ENCODE results near the gene ASMTL.
"Not testable (repeated sequence)": the region's sequence is repeated elsewhere in the genome, so short reads cannot be mapped to it uniquely, and the experiment has no call there.

The ASMTL gene

GRCh38 chrX:1477801-1478458 lies 25.2 kb upstream of the ASMTL start:
- Histone ChIP-seq H3K27ac (ENCODE audit: low read depth, low read length) (no peak overlapping the region), H3K9ac (ENCODE audit: low read length) (no peak overlapping the region), H3K4me3 (ENCODE audit: low read depth in 1 of 2, low read length in 2 of 2) (no peak overlapping the region), H3K4me1 (ENCODE audit: insufficient read depth, low read length) (no peaks in the 10 kb centered on the region), H3K36me3 (ENCODE audit: insufficient read depth, low read length) (no peaks in the 10 kb centered on the region), H3K27me3 (ENCODE audit: control insufficient read depth in 1 of 2, insufficient read depth in 2 of 2, low read length in 2 of 2) (no peaks in the 10 kb centered on the region), H3K9me3 (ENCODE audit: low read length) (peaks cover 3% of the 10 kb centered on the region)

- H3K4me3 ChIP-seq (ENCODE audit: low read depth in 1 of 2, low read length in 2 of 2), result no peak overlapping the region
- H3K4me1 ChIP-seq (ENCODE audit: insufficient read depth, low read length), result no peaks in the 10 kb centered on the region
- no peaks in the 10 kb centered on the region for H3K36me3 ChIP-seq (ENCODE audit: insufficient read depth, low read length)
- no peak overlapping the region for H3K9ac ChIP-seq (ENCODE audit: low read length)
- no peaks in the 10 kb centered on the region for H3K27me3 ChIP-seq (ENCODE audit: control insufficient read depth in 1 of 2, insufficient read depth in 2 of 2, low read length in 2 of 2)
- no peak overlapping the region for H3K27ac ChIP-seq (ENCODE audit: low read depth, low read length)
- H3K9me3 ChIP-seq (ENCODE audit: low read length), result peaks cover 3% of the 10 kb centered on the region
Measured at GRCh38 chrX:1477229-1477628, 24.5 kb upstream of the ASMTL start.

GRCh38 chrX:1476682-1477081 lies 24.0 kb upstream of the ASMTL start:
- H3K36me3 ChIP-seq (ENCODE audit: insufficient read depth, low read length), result no peaks in the 10 kb centered on the region
- no peaks in the 10 kb centered on the region for H3K27me3 ChIP-seq (ENCODE audit: control insufficient read depth in 1 of 2, insufficient read depth in 2 of 2, low read length in 2 of 2)
- H3K9me3 ChIP-seq (ENCODE audit: low read length), result peaks cover 3% of the 10 kb centered on the region
- H3K4me3 ChIP-seq (ENCODE audit: low read depth in 1 of 2, low read length in 2 of 2), result no peak overlapping the region
- no peak overlapping the region for H3K27ac ChIP-seq (ENCODE audit: low read depth, low read length)
- no peaks in the 10 kb centered on the region for H3K4me1 ChIP-seq (ENCODE audit: insufficient read depth, low read length)
- H3K9ac ChIP-seq (ENCODE audit: low read length), result no peak overlapping the region

GRCh38 chrX:1475881-1476280 lies 23.2 kb upstream of the ASMTL start:
- Histone ChIP-seq H3K4me1 (ENCODE audit: insufficient read depth, low read length) (no peaks in the 10 kb centered on the region), H3K4me3 (ENCODE audit: low read depth in 1 of 2, low read length in 2 of 2) (no peak overlapping the region), H3K9me3 (ENCODE audit: low read length) (peaks cover 3% of the 10 kb centered on the region), H3K36me3 (ENCODE audit: insufficient read depth, low read length) (no peaks in the 10 kb centered on the region), H3K27me3 (ENCODE audit: control insufficient read depth in 1 of 2, insufficient read depth in 2 of 2, low read length in 2 of 2) (no peaks in the 10 kb centered on the region), H3K27ac (ENCODE audit: low read depth, low read length) (no peak overlapping the region), H3K9ac (ENCODE audit: low read length) (no peak overlapping the region)

- no peaks in the 10 kb centered on the region for H3K27me3 ChIP-seq (ENCODE audit: control insufficient read depth in 1 of 2, insufficient read depth in 2 of 2, low read length in 2 of 2)
- no peak overlapping the region for H3K9ac ChIP-seq (ENCODE audit: low read length)
- H3K4me1 ChIP-seq (ENCODE audit: insufficient read depth, low read length), result no peaks in the 10 kb centered on the region
- H3K4me3 ChIP-seq (ENCODE audit: low read depth in 1 of 2, low read length in 2 of 2), result no peak overlapping the region
- H3K27ac ChIP-seq (ENCODE audit: low read depth, low read length), result no peak overlapping the region
- H3K36me3 ChIP-seq (ENCODE audit: insufficient read depth, low read length), result no peaks in the 10 kb centered on the region
- peaks cover 3% of the 10 kb centered on the region for H3K9me3 ChIP-seq (ENCODE audit: low read length)
Measured at GRCh38 chrX:1475481-1475880, 22.8 kb upstream of the ASMTL start.

GRCh38 chrX:1474593-1474992 lies 21.9 kb upstream of the ASMTL start:
- H3K9ac ChIP-seq (ENCODE audit: low read length); H3K9me3 ChIP-seq (ENCODE audit: low read length); H3K27me3 ChIP-seq (ENCODE audit: control insufficient read depth in 1 of 2, insufficient read depth in 2 of 2, low read length in 2 of 2); H3K27ac ChIP-seq (ENCODE audit: low read depth, low read length); H3K4me1 ChIP-seq (ENCODE audit: insufficient read depth, low read length); H3K36me3 ChIP-seq (ENCODE audit: insufficient read depth, low read length); H3K4me3 ChIP-seq (ENCODE audit: low read depth in 1 of 2, low read length in 2 of 2): not testable (repeated sequence)

- peaks cover 0 to 1% of the 10 kb centered on the region in 2 donors for H3K27me3 ChIP-seq (ENCODE audit: control insufficient read depth in 1 of 2, insufficient read depth in 2 of 2, low read length in 2 of 2)
- no peak overlapping the region for H3K27ac ChIP-seq (ENCODE audit: low read depth, low read length)
- H3K4me1 ChIP-seq (ENCODE audit: insufficient read depth, low read length), result no peaks in the 10 kb centered on the region
- H3K9me3 ChIP-seq (ENCODE audit: low read length), result no peaks in the 10 kb centered on the region
- no peak overlapping the region for H3K4me3 ChIP-seq (ENCODE audit: low read depth in 1 of 2, low read length in 2 of 2)
- H3K9ac ChIP-seq (ENCODE audit: low read length), result no peak overlapping the region
- no peaks in the 10 kb centered on the region for H3K36me3 ChIP-seq (ENCODE audit: insufficient read depth, low read length)
Measured at GRCh38 chrX:1472975-1473374, 20.3 kb upstream of the ASMTL start.

- Histone ChIP-seq H3K27ac (ENCODE audit: low read depth, low read length) (no peak overlapping the region), H3K9me3 (ENCODE audit: low read length) (no peaks in the 10 kb centered on the region), H3K36me3 (ENCODE audit: insufficient read depth, low read length) (no peaks in the 10 kb centered on the region), H3K27me3 (ENCODE audit: control insufficient read depth in 1 of 2, insufficient read depth in 2 of 2, low read length in 2 of 2) (peaks cover 0 to 21% of the 10 kb centered on the region in 2 donors), H3K4me3 (ENCODE audit: low read depth in 1 of 2, low read length in 2 of 2) (no peak overlapping the region), H3K4me1 (ENCODE audit: insufficient read depth, low read length) (no peaks in the 10 kb centered on the region), H3K9ac (ENCODE audit: low read length) (no peak overlapping the region)
Measured at GRCh38 chrX:1468250-1468772, 15.6 kb upstream of the ASMTL start.

GRCh38 chrX:1466971-1467561 lies 14.4 kb upstream of the ASMTL start:
- Histone ChIP-seq H3K27me3 (ENCODE audit: control insufficient read depth in 1 of 2, insufficient read depth in 2 of 2, low read length in 2 of 2) (peaks cover 0 to 21% of the 10 kb centered on the region in 2 donors), H3K36me3 (ENCODE audit: insufficient read depth, low read length) (no peaks in the 10 kb centered on the region), H3K27ac (ENCODE audit: low read depth, low read length) (no peak overlapping the region), H3K9ac (ENCODE audit: low read length) (no peak overlapping the region), H3K4me3 (ENCODE audit: low read depth in 1 of 2, low read length in 2 of 2) (no peak overlapping the region), H3K4me1 (ENCODE audit: insufficient read depth, low read length) (no peaks in the 10 kb centered on the region), H3K9me3 (ENCODE audit: low read length) (no peaks in the 10 kb centered on the region)

- H3K27me3 ChIP-seq (ENCODE audit: control insufficient read depth in 1 of 2, insufficient read depth in 2 of 2, low read length in 2 of 2), result peaks cover 0 to 21% of the 10 kb centered on the region in 2 donors
- H3K9ac ChIP-seq (ENCODE audit: low read length), result no peak overlapping the region
- H3K4me1 ChIP-seq (ENCODE audit: insufficient read depth, low read length), result no peaks in the 10 kb centered on the region
- H3K9me3 ChIP-seq (ENCODE audit: low read length), result no peaks in the 10 kb centered on the region
- H3K4me3 ChIP-seq (ENCODE audit: low read depth in 1 of 2, low read length in 2 of 2), result no peak overlapping the region
- no peaks in the 10 kb centered on the region for H3K36me3 ChIP-seq (ENCODE audit: insufficient read depth, low read length)
- no peak overlapping the region for H3K27ac ChIP-seq (ENCODE audit: low read depth, low read length)
Measured at GRCh38 chrX:1466232-1466661, 13.5 kb upstream of the ASMTL start.

GRCh38 chrX:1465286-1466231 lies 12.8 kb upstream of the ASMTL start:
- no peaks in the 10 kb centered on the region for H3K36me3 ChIP-seq (ENCODE audit: insufficient read depth, low read length)
- H3K9me3 ChIP-seq (ENCODE audit: low read length), result no peaks in the 10 kb centered on the region
- peaks cover 0 to 21% of the 10 kb centered on the region in 2 donors for H3K27me3 ChIP-seq (ENCODE audit: control insufficient read depth in 1 of 2, insufficient read depth in 2 of 2, low read length in 2 of 2)
- no peak overlapping the region for H3K9ac ChIP-seq (ENCODE audit: low read length)
- H3K27ac ChIP-seq (ENCODE audit: low read depth, low read length), result no peak overlapping the region
- H3K4me3 ChIP-seq (ENCODE audit: low read depth in 1 of 2, low read length in 2 of 2), result no peak overlapping the region
- H3K4me1 ChIP-seq (ENCODE audit: insufficient read depth, low read length), result no peaks in the 10 kb centered on the region
